GM18873 (cell line): ENCODE measurements around the gene ENPEP.
"Not testable (repeated sequence)": the region's sequence is repeated elsewhere in the genome, so short reads cannot be mapped to it uniquely, and the experiment has no call there.

Experiments
- ATAC-seq: cut with Tn5 transposase; IDR thresholded peaks from one replicate; pipeline ENCODE4 v1.9.1; 2021; ENCODE audit warnings: mild to moderate bottlenecking, moderate library complexity, moderate number of reproducible peaks; ENCODE audit not compliant: unreplicated experiment, low FRiP score

Gene ENPEP

GRCh38 chr4:110484767-110485166, 8.8 kb downstream of the ENPEP start:
- no peak for ATAC-seq

DNA sequence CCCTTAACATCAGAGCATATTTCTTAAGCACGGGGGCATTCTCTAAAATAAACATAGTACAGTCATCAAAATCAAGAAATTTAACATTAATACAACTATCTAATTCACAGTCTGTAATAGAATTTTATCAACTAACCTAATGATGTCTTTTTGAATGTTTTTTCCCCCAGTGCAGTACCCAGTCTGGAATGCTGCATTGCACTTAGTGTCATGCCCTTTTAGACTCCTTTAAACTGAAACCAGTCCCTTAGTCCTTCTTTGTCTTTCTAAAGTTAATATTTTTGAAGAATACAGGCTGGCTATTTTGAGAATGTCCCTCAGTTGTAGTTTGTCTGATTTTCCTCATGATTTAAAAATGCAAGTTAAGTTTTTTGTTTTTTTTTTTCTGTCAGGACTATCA, 9.5 kb downstream of the ENPEP start:
- no peak for ATAC-seq

DNA sequence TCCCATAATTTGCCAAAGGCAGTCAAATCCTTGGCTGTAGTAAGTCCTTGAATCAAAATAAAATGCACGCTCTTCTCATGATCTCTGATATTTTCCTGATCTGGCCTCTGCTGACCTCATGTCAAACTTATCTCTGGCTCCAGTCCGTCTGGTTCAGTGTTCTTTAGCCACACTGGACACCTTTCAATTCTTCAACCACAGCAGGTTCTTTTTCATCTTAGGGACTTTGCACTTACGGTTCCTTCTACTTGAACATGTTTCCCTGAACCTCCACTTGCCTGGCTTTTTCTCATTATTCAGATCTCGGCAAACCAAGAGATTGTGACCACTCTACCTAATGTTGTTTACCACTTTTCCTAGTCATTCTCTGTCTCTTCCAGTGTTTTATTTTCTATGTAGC, 10.3 kb downstream of the ENPEP start:
- ATAC-seq: no peak

GRCh38 chr4:110486850-110487249, 10.9 kb downstream of the ENPEP start:
- ATAC-seq: not testable (repeated sequence)

DNA sequence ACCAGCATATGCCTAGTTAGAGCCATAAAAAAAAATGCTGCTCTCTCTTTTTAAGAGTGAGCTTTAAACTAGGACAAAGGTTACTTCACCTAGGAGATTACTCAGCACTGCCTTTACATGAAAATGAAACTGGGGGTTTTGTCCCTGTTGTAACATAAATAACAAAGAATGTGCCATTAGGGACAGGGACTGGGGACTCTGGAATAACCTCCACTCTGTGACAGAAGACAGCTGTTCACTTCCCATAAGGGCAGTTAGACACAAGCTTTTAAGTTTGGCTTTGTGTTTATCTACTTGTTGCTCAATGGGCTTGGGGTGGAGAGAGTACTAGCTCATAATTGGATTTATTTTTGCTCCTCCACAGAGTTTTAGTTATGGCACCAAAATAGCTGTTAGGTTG, 11.9 kb downstream of the ENPEP start:
- ATAC-seq: peak; percentile 31

DNA sequence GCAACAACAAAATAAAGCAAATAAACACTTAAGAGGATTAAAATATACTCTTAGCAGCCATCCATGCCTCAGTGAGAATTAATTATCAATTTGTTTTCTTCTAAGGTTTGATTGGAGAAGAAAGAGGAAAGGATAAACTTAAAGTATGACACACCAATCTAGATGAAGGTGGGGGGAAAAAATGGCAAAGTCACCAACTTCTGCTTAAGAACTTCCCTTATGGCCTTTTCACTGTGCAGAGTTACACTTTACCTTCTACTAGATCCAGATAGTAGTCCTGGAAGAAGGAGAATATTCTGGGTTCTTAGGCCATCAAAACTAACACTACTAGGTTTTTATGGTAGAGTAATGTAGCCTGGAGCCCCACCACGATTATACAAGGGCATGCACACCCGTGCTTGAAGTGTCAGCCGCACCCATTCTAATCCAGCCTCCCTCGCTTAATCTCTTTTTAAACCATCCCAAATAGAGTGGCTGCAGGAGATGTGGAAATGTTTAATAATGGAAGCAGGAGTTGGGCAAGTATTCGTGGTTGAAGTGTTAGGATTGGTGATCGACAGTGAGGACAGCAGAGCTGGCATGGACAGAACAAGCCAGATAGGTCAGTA, 14.1 kb downstream of the ENPEP start:
- ATAC-seq: no peak

GRCh38 chr4:110492522-110492921, 16.6 kb downstream of the ENPEP start:
- no peak for ATAC-seq

- no peak for ATAC-seq
Observed at GRCh38 chr4:110493520-110493919, 17.6 kb downstream of the ENPEP start.

- ATAC-seq: no peak
Observed at GRCh38 chr4:110498420-110498819, 22.5 kb downstream of the ENPEP start.

- no peak for ATAC-seq
Observed at GRCh38 chr4:110499126-110499525, 23.2 kb downstream of the ENPEP start.

GRCh38 chr4:110501826-110502225, 25.9 kb downstream of the ENPEP start:
- no peak for ATAC-seq

DNA sequence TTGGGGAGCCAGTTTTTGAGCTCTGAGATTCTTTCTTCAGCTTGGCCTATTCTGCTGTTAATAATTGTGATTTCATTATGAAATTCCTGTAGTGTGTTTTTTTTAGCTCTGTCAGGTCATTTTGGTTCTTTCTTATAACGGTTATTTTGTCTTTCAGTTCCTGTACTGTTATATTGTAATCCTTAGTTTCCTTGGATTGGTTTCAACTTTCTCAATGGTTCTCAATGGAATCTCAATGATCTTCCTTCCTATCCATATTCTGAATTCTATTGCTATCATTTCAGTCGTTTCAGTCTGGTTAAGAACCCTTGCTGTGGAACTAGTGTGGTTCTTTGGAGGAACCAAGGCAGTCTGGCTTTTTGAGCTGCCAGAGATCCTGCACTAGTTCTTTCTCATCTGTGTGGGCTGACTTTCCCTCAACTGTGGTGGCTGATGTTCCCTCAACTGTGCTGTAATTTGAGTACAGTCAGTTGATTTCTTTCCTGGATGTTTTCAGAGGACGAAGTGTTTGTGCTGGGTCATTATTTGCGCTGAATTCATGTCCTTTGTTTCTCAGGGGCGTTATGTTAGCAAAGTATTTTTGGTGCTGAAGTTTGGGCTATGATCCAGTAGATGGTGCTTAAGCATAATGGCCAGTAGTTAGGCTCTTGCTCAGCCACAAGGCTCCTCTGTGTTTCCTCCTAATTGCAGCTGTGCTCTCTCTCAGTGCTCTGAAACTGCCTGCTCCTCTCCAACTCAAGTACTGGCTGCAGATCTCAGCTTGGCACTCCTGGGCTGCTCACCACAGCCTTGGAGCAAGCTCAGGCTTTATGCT, 27.5 kb downstream of the ENPEP start:
- no peak for ATAC-seq

GRCh38 chr4:110504084-110504435, 28.1 kb downstream of the ENPEP start:
- no peak for ATAC-seq

- ATAC-seq: no peak
Observed at GRCh38 chr4:110505440-110505839, 29.5 kb downstream of the ENPEP start.

DNA sequence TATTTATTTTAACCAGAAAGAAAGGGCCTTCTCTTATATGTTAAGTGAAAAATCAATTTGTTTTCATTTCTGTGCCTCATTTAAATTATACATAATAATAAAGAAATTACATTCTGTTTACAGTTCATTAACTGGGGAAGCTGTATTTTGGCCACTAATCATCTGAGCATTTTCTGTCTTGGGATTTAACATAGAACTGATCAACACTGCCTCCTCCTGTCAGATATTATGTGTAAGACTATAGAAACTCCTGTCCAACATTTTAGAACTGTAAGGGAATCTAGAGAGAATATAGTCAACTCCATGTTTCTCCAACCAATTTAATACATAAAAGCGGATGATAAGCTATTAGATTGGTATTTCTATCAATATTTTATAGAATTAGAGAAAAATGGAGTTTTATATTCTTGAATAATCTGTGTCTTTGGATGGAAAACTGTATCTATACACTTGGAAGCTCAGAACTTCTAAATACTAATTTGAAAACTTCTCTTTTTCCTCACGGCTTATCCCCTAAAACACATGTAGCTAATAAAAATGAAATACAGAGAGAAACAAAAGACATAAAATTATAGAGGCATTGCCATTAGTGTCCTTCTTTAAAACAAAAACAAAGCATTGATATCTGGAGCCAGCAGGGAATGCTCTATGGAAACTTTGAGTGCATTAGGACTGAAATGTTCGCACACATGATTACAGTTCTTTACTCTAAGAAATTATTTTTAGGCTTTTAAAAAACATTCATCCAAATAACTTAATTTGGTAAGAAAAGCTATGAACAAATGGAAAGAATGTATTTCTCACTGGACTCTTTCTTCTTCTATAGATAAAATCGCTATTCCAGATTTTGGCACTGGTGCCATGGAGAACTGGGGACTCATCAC, 33.1 kb downstream of the ENPEP start:
- no peak for ATAC-seq

DNA sequence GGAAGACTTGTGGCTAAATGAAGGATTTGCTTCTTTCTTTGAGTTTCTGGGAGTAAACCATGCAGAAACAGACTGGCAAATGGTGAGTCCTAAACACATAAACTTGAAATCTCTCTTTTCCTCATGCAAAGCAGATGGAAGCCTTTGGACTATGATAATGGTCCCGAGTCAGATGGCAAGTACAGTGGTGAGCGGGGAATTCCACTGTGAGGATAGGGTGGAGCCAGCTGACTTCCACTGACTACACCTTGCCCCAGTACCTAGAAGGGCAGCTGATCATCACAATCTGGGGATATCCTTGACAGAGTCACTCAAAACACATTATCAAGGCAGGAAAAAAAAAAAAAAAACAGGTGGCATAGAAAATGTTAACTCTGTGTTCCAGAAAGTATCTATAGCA, 34.3 kb downstream of the ENPEP start:
- no peak for ATAC-seq

GRCh38 chr4:110510955-110511544, 35.1 kb downstream of the ENPEP start:
- ATAC-seq: no peak

- no peak for ATAC-seq
Observed at GRCh38 chr4:110512901-110513300, 36.9 kb downstream of the ENPEP start.

GRCh38 chr4:110514889-110515479, 39.0 kb downstream of the ENPEP start:
- no peak for ATAC-seq

- no peak for ATAC-seq
Observed at GRCh38 chr4:110515676-110516075, 39.7 kb downstream of the ENPEP start.
